ENCODE measurements around the gene MLKL.

MLKL gene

GRCh38 chr16:74710401-74710800, 9.7 kb upstream of the MLKL start:
- no peak for TF ChIP-seq CTCF (IDR thresholded peaks at IDR 0.05)
- Histone ChIP-seq H3K4me1 (ENCODE audit: control insufficient read depth in 1 of 2, insufficient read depth in 1 of 2, low read depth in 1 of 2, low read length in 1 of 2) (peaks cover 29 to 44% of the 10 kb centered on the region in 2 experiments), H3K36me3 (no peaks in the 10 kb centered on the region), H3K4me3 (ENCODE audit: low read depth in 1 of 2, low read length in 1 of 2) (no peak overlapping the region), H3K9me3 (no peaks in the 10 kb centered on the region), H3K27ac (no peak overlapping the region), H3K27me3 (no peaks in the 10 kb centered on the region)

- peak; percentile 96 for TF ChIP-seq CTCF (IDR thresholded peaks at IDR 0.05)
- Histone ChIP-seq H3K27me3 (no peaks in the 10 kb centered on the region), H3K4me3 (ENCODE audit: low read depth in 1 of 2, low read length in 1 of 2) (peak overlapping the region in 1 of 2 experiments; percentile 10), H3K27ac (peak overlapping the region; percentile 73), H3K4me1 (ENCODE audit: control insufficient read depth in 1 of 2, insufficient read depth in 1 of 2, low read depth in 1 of 2, low read length in 1 of 2) (peaks cover 32 to 52% of the 10 kb centered on the region in 2 experiments), H3K9me3 (no peaks in the 10 kb centered on the region), H3K36me3 (no peaks in the 10 kb centered on the region)
These were observed 8.8 kb upstream of the MLKL start for GRCh38 chr16:74709441-74709877.

GRCh38 chr16:74700116-74700437, 585 bp downstream of the MLKL start:
- Histone ChIP-seq H3K9me3 (no peaks in the 10 kb centered on the region), H3K4me3 (ENCODE audit: low read depth in 1 of 2, low read length in 1 of 2) (peak overlapping the region; percentile 74 to 87), H3K27ac (peak overlapping the region; percentile 96), H3K27me3 (no peaks in the 10 kb centered on the region), H3K36me3 (peaks cover 12% of the 10 kb centered on the region), H3K4me1 (ENCODE audit: control insufficient read depth in 1 of 2, insufficient read depth in 1 of 2, low read depth in 1 of 2, low read length in 1 of 2) (peaks cover 71 to 93% of the 10 kb centered on the region in 2 experiments)
- TF ChIP-seq CTCF (IDR thresholded peaks at IDR 0.05) = no peak

- TF ChIP-seq CTCF (IDR thresholded peaks at IDR 0.05) = no peak
- Histone ChIP-seq H3K27me3 (no peaks in the 10 kb centered on the region), H3K4me3 (ENCODE audit: low read depth in 1 of 2, low read length in 1 of 2) (peak overlapping the region; percentile 74 to 87), H3K27ac (peak overlapping the region; percentile 96), H3K36me3 (peaks cover 16% of the 10 kb centered on the region), H3K4me1 (ENCODE audit: control insufficient read depth in 1 of 2, insufficient read depth in 1 of 2, low read depth in 1 of 2, low read length in 1 of 2) (peaks cover 72 to 90% of the 10 kb centered on the region in 2 experiments), H3K9me3 (no peaks in the 10 kb centered on the region)
These were observed 996 bp downstream of the MLKL start for GRCh38 chr16:74699666-74700065.

GRCh38 chr16:74698222-74698621, 2.4 kb downstream of the MLKL start:
- peak overlapping the region; percentile 96 for H3K27ac ChIP-seq

More at GRCh38 chr16:74698222-74698621, 2.4 kb downstream of the MLKL start:
- Histone ChIP-seq H3K4me3 (ENCODE audit: low read depth in 1 of 2, low read length in 1 of 2) (peak overlapping the region; percentile 74 to 87), H3K4me1 (ENCODE audit: control insufficient read depth in 1 of 2, insufficient read depth in 1 of 2, low read depth in 1 of 2, low read length in 1 of 2) (peaks cover 68 to 82% of the 10 kb centered on the region in 2 experiments), H3K27me3 (no peaks in the 10 kb centered on the region), H3K9me3 (no peaks in the 10 kb centered on the region), H3K36me3 (peaks cover 28% of the 10 kb centered on the region)
- no peak for TF ChIP-seq CTCF (IDR thresholded peaks at IDR 0.05)
